HEK293 (cell line): ENCODE results near the gene SERF2.

Experiments used
- CTCF ChIA-PET: fragments of 350-600 bp; formaldehyde crosslinking; extraction: SDS; loops from one replicate; lab custom pipeline; 2021; ENCODE audit warnings: antibody characterized with exemption; lab: Yijun Ruan, JAX
- POLR2A ChIA-PET: fragments of 300-600 bp; formaldehyde crosslinking; extraction: SDS; loops from one replicate; lab custom pipeline; 2020; ENCODE audit warnings: antibody characterized with exemption, inconsistent platforms; lab: Yijun Ruan, JAX
- H3K27ac ChIP-seq: fragments of 200-500 bp; sonication (Bioruptor generic); 2 replicates; pipeline ENCODE4 v1.5.1; 2014; ENCODE audit warnings: low read depth, low read length, control low read depth, inconsistent platforms; ENCODE audit errors: extremely low read depth
- H3K36me3 ChIP-seq, 2 experiments: fragments of 200-500 bp in 1 of 2; sonication (Bioruptor generic) in 1 of 2; 1 replicate in 1 of 2; 2 replicates in 1 of 2; pipeline ENCODE4 v1.5.1; 2014 to 2017; ENCODE audit warnings: inconsistent platforms in 2 of 2, low read length in 2 of 2; ENCODE audit not compliant: control insufficient read depth in 2 of 2, insufficient read depth in 1 of 2
- H3K4me1 ChIP-seq: fragments of 200-500 bp; sonication (Bioruptor generic); 2 replicates; pipeline ENCODE4 v1.5.1; 2014; ENCODE audit warnings: mild to moderate bottlenecking, low read length, inconsistent platforms; ENCODE audit not compliant: control insufficient read depth, insufficient read depth
- H3K4me3 ChIP-seq: 2 replicates; pipeline ENCODE4 v1.5.1; 2011; ENCODE audit warnings: low read depth, mild to moderate bottlenecking, control low read depth, low read length, moderate library complexity
- H3K9me3 ChIP-seq: fragments of 200-500 bp; sonication (Bioruptor generic); 2 replicates; pipeline ENCODE4 v1.5.1; 2014; ENCODE audit warnings: low read depth, low read length, inconsistent platforms; ENCODE audit not compliant: control insufficient read depth, insufficient read depth
- GLI2 ChIP-seq: fragments of 450-650 bp; formaldehyde crosslinking; IDR thresholded peaks from 2 replicates; pipeline ENCODE4; 2017; ENCODE audit warnings: missing biosample characterization, missing genetic modification characterization, low read depth, borderline replicate concordance
- KLF10 ChIP-seq: fragments of 450-650 bp; IDR thresholded peaks from 2 replicates; pipeline ENCODE4 v1.5.1; 2018; ENCODE audit warnings: missing biosample characterization, mild to moderate bottlenecking, missing genetic modification characterization
- KLF9 ChIP-seq: fragments of 450-650 bp; formaldehyde crosslinking; IDR thresholded peaks from 2 replicates; pipeline ENCODE4 v1.5.1; 2016; ENCODE audit warnings: missing biosample characterization, missing genetic modification characterization, low read depth
- PRDM1 ChIP-seq: fragments of 450-650 bp; formaldehyde crosslinking; IDR thresholded peaks from 2 replicates; pipeline ENCODE4; 2016; ENCODE audit warnings: missing biosample characterization, missing genetic modification characterization
- SCRT1 ChIP-seq: fragments of 450-650 bp; formaldehyde crosslinking; IDR thresholded peaks from 2 replicates; pipeline ENCODE4 v1.5.1; 2016; ENCODE audit warnings: missing biosample characterization, missing genetic modification characterization, borderline replicate concordance
- SCRT2 ChIP-seq: fragments of 450-650 bp; formaldehyde crosslinking; IDR thresholded peaks from 2 replicates; pipeline ENCODE4 v1.5.1; 2016; ENCODE audit warnings: missing biosample characterization, missing genetic modification characterization
- SETDB1 ChIP-seq: IDR thresholded peaks from one replicate; pipeline ENCODE4 v1.6.1; 2017; ENCODE audit warnings: mild to moderate bottlenecking, low read length, moderate library complexity, mixed read lengths; ENCODE audit not compliant: insufficient read length
- SP3 ChIP-seq: fragments of 450-650 bp; formaldehyde crosslinking; IDR thresholded peaks from 2 replicates; pipeline ENCODE4 v1.5.1; 2016; ENCODE audit warnings: missing biosample characterization, missing genetic modification characterization
- TRIM28 ChIP-seq: IDR thresholded peaks from 2 replicates; pipeline ENCODE4 v1.6.1; 2011; ENCODE audit warnings: low read length, control low read depth, borderline replicate concordance
- ZBTB20 ChIP-seq: fragments of 450-650 bp; formaldehyde crosslinking; IDR thresholded peaks from 2 replicates; pipeline ENCODE4 v1.5.1; 2016; ENCODE audit warnings: missing biosample characterization, missing genetic modification characterization
- ZBTB48 ChIP-seq: fragments of 450-650 bp; formaldehyde crosslinking; IDR thresholded peaks from 2 replicates; pipeline ENCODE4 v1.5.1; 2016; ENCODE audit warnings: missing biosample characterization, missing genetic modification characterization
- ZEB2 ChIP-seq: fragments of 450-650 bp; formaldehyde crosslinking; IDR thresholded peaks from 2 replicates; pipeline ENCODE4 v1.5.1; 2016; ENCODE audit warnings: missing biosample characterization, missing genetic modification characterization
- ZFP69B ChIP-seq: fragments of 450-650 bp; formaldehyde crosslinking; IDR thresholded peaks from 2 replicates; pipeline ENCODE4 v1.5.1; 2016; ENCODE audit warnings: missing biosample characterization, missing genetic modification characterization
- ZNF132 ChIP-seq: fragments of 450-650 bp; formaldehyde crosslinking; IDR thresholded peaks from 2 replicates; pipeline ENCODE4 v1.5.1; 2017; ENCODE audit warnings: missing biosample characterization, missing genetic modification characterization, borderline replicate concordance
- ZNF214 ChIP-seq: fragments of 450-650 bp; formaldehyde crosslinking; IDR thresholded peaks from 2 replicates; pipeline ENCODE4 v1.5.1; 2017; ENCODE audit warnings: missing biosample characterization, mild to moderate bottlenecking, missing genetic modification characterization, borderline replicate concordance
- ZNF24 ChIP-seq: fragments of 450-650 bp; formaldehyde crosslinking; IDR thresholded peaks from 2 replicates; pipeline ENCODE4 v1.5.1; 2016; ENCODE audit warnings: missing biosample characterization, missing genetic modification characterization
- ZNF324 ChIP-seq: fragments of 450-650 bp; formaldehyde crosslinking; IDR thresholded peaks from 2 replicates; pipeline ENCODE4 v1.5.1; 2016; ENCODE audit warnings: missing biosample characterization, missing genetic modification characterization
- ZNF335 ChIP-seq: fragments of 450-650 bp; formaldehyde crosslinking; conservative IDR thresholded peaks from 2 replicates; pipeline ENCODE4 v1.5.1; 2016; ENCODE audit warnings: missing biosample characterization, missing genetic modification characterization
- ZNF341 ChIP-seq: fragments of 450-650 bp; formaldehyde crosslinking; IDR thresholded peaks from 2 replicates; pipeline ENCODE4; 2016; ENCODE audit warnings: low read depth, missing biosample characterization, missing genetic modification characterization
- ZNF366 ChIP-seq: fragments of 450-650 bp; formaldehyde crosslinking; conservative IDR thresholded peaks from 2 replicates; pipeline ENCODE4 v1.5.1; 2016; ENCODE audit warnings: missing biosample characterization, missing genetic modification characterization
- ZNF394 ChIP-seq: fragments of 450-650 bp; formaldehyde crosslinking; IDR thresholded peaks from 2 replicates; pipeline ENCODE4 v1.5.1; 2016; ENCODE audit warnings: missing biosample characterization, missing genetic modification characterization, mild to moderate bottlenecking, moderate library complexity, borderline replicate concordance
- ZNF433 ChIP-seq: fragments of 450-650 bp; formaldehyde crosslinking; IDR thresholded peaks from 2 replicates; pipeline ENCODE4 v1.5.1; 2016; ENCODE audit warnings: missing biosample characterization, missing genetic modification characterization, low read depth
- ZNF48 ChIP-seq: fragments of 450-650 bp; formaldehyde crosslinking; IDR thresholded peaks from 2 replicates; pipeline ENCODE4 v1.5.1; 2016; ENCODE audit warnings: missing biosample characterization, missing genetic modification characterization
- ZNF521 ChIP-seq: fragments of 450-650 bp; formaldehyde crosslinking; IDR thresholded peaks from 2 replicates; pipeline ENCODE4 v1.5.1; 2017; ENCODE audit warnings: missing biosample characterization, mild to moderate bottlenecking, missing genetic modification characterization
- ZNF600 ChIP-seq: fragments of 450-650 bp; formaldehyde crosslinking; IDR thresholded peaks from 2 replicates; pipeline ENCODE4 v1.5.1; 2016; ENCODE audit warnings: missing biosample characterization, missing genetic modification characterization
- ZNF621 ChIP-seq: fragments of 450-650 bp; formaldehyde crosslinking; IDR thresholded peaks from 2 replicates; pipeline ENCODE4 v1.5.1; 2017; ENCODE audit warnings: missing biosample characterization, missing genetic modification characterization
- ZNF707 ChIP-seq: fragments of 450-650 bp; formaldehyde crosslinking; IDR thresholded peaks from 2 replicates; pipeline ENCODE4 v1.5.1; 2016; ENCODE audit warnings: missing biosample characterization, missing genetic modification characterization
- ZNF76 ChIP-seq: fragments of 450-650 bp; formaldehyde crosslinking; IDR thresholded peaks from 2 replicates; pipeline ENCODE4; 2016; ENCODE audit warnings: low read depth, missing biosample characterization, missing genetic modification characterization, borderline replicate concordance
- ZXDB ChIP-seq: fragments of 450-650 bp; formaldehyde crosslinking; IDR thresholded peaks from 2 replicates; pipeline ENCODE4 v1.5.1; 2016; ENCODE audit warnings: missing biosample characterization, missing genetic modification characterization
- TF ChIP-seq, protein P1 (sequence below): fragments of 450-650 bp; formaldehyde crosslinking; IDR thresholded peaks from 2 replicates; pipeline ENCODE4 v1.5.0; 2017; ENCODE audit warnings: missing biosample characterization, missing genetic modification characterization, borderline replicate concordance
- TF ChIP-seq, protein P2 (sequence below): fragments of 450-650 bp; formaldehyde crosslinking; IDR thresholded peaks from 2 replicates; pipeline ENCODE4 v1.5.1; 2016; ENCODE audit warnings: missing biosample characterization, missing genetic modification characterization
- TF ChIP-seq, protein P3 (sequence below): fragments of 450-650 bp; formaldehyde crosslinking; IDR thresholded peaks from 2 replicates; pipeline ENCODE4 v1.5.1; 2016; ENCODE audit warnings: missing biosample characterization, missing genetic modification characterization

SERF2 gene

DNA sequence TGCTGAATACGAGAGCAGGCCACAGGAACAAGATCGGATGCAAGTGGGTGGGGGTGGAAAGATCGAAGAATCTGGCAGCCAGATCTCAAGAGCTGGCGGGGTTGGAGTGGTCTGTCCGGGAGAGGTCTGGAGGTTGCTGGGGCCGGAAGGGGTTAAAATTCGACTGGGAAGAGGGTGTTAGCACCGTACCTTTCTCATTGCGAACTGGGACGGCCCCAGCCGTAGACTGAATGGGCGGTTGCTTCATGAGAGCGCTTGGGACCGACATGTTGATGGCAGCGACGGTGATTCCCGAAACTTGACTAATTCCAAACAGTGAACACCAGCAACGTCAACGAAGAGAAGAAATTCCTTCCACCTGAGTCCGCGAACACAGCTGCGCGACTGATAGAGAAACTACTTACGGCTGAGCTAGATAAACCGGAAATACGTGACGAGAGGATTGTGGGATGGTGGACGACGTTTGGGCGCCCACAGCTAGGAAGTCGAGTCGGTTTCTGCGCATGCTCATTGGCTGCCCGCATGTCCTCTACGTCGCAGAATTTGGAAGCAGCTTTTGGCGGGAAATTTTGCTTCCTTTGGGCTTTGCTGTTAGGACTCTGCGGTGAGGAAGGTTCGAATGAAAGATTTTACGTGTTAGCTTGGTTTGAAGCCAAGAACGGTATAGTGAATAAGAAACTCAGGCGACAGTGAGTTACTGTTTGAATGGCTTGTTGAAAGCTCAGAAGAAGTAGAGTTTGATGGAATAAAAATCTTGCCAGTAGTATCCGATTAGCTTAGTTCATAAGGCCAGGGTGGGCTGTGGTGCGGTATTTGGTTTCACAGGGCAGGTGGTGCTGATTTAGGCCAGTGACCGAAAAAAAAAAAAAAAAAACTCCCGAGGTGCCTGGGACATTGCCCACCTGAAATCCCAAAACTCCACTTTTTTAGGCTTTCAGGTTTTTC is 32.5 kb downstream of the SERF2 start, which contains the start of gene MFAP1:
Gene MFAP1 (minus strand): TSS at position 389 of the 945 bp plus-strand sequence. CDS start 121 bp downstream, at position 268.
- CTCF ChIA-PET, result interaction anchor here (1.2 kb wide), 1 partner anchor 22 kb away, joined by 3 read pairs; no protein-coding TSS in a partner anchor
- no peak for TF ChIP-seq ZNF48 (tag by site-specific recombination)
- 0 out of 2 replicates have a peak, but pooled peaks have one; percentile 61 for TF ChIP-seq ZEB2
- TF ChIP-seq SETDB1, result peak; percentile 26
- TF ChIP-seq, protein P1, sequence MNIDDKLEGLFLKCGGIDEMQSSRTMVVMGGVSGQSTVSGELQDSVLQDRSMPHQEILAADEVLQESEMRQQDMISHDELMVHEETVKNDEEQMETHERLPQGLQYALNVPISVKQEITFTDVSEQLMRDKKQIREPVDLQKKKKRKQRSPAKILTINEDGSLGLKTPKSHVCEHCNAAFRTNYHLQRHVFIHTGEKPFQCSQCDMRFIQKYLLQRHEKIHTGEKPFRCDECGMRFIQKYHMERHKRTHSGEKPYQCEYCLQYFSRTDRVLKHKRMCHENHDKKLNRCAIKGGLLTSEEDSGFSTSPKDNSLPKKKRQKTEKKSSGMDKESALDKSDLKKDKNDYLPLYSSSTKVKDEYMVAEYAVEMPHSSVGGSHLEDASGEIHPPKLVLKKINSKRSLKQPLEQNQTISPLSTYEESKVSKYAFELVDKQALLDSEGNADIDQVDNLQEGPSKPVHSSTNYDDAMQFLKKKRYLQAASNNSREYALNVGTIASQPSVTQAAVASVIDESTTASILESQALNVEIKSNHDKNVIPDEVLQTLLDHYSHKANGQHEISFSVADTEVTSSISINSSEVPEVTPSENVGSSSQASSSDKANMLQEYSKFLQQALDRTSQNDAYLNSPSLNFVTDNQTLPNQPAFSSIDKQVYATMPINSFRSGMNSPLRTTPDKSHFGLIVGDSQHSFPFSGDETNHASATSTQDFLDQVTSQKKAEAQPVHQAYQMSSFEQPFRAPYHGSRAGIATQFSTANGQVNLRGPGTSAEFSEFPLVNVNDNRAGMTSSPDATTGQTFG (tag by site-specific recombination), result no peak
- TF ChIP-seq SCRT2 (tag by site-specific recombination), result no peak
- peak; percentile 28; the same call in 1 of the 2 replicates for TF ChIP-seq SP3 (tag by site-specific recombination)
- peak; percentile 54; the same call in 1 of the 2 replicates for TF ChIP-seq ZNF24 (tag by site-specific recombination)
- no peak for TF ChIP-seq KLF9 (tag by site-specific recombination)
- no peak for TF ChIP-seq ZNF433
- TF ChIP-seq ZBTB20 (tag by site-specific recombination), result 0 out of 2 replicates have a peak, but pooled peaks have one; percentile 18
- peak; percentile 18; the same call in 1 of the 2 replicates for TF ChIP-seq TRIM28
- TF ChIP-seq ZNF600 (tag by site-specific recombination), result peak; percentile 10; the same call in 1 of the 2 replicates
- no peak for TF ChIP-seq SCRT1 (tag by site-specific recombination)
- TF ChIP-seq ZNF214 (tag by site-specific recombination), result no peak
- peak; percentile 20; the same call in 1 of the 2 replicates for TF ChIP-seq ZNF394 (tag by site-specific recombination)
- peak; percentile 54; the same call in 1 of the 2 replicates for TF ChIP-seq ZNF366
- TF ChIP-seq, protein P2, sequence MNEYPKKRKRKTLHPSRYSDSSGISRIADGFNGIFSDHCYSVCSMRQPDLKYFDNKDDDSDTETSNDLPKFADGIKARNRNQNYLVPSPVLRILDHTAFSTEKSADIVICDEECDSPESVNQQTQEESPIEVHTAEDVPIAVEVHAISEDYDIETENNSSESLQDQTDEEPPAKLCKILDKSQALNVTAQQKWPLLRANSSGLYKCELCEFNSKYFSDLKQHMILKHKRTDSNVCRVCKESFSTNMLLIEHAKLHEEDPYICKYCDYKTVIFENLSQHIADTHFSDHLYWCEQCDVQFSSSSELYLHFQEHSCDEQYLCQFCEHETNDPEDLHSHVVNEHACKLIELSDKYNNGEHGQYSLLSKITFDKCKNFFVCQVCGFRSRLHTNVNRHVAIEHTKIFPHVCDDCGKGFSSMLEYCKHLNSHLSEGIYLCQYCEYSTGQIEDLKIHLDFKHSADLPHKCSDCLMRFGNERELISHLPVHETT (tag by site-specific recombination), result 0 out of 2 replicates have a peak, but pooled peaks have one; percentile 42
- no peak for TF ChIP-seq PRDM1 (tag by site-specific recombination)
- TF ChIP-seq ZNF621 (tag by site-specific recombination), result no peak
- TF ChIP-seq ZNF521 (tag by site-specific recombination), result no peak
- TF ChIP-seq KLF10 (tag by site-specific recombination), result no peak
- TF ChIP-seq ZBTB48 (tag by site-specific recombination), result no peak
- peak; percentile 91 for TF ChIP-seq ZNF76 (tag by site-specific recombination)
- TF ChIP-seq, protein P3, sequence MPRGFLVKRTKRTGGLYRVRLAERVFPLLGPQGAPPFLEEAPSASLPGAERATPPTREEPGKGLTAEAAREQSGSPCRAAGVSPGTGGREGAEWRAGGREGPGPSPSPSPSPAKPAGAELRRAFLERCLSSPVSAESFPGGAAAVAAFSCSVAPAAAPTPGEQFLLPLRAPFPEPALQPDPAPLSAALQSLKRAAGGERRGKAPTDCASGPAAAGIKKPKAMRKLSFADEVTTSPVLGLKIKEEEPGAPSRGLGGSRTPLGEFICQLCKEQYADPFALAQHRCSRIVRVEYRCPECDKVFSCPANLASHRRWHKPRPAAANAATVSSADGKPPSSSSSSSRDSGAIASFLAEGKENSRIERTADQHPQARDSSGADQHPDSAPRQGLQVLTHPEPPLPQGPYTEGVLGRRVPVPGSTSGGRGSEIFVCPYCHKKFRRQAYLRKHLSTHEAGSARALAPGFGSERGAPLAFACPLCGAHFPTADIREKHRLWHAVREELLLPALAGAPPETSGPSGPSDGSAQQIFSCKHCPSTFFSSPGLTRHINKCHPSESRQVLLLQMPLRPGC (tag by site-specific recombination), result 0 out of 2 replicates have a peak, but pooled peaks have one; percentile 33
- TF ChIP-seq ZNF132 (tag by site-specific recombination), result no peak
- 0 out of 2 replicates have a peak, but pooled peaks have one; percentile 12 for TF ChIP-seq ZNF324 (tag by site-specific recombination)
- no peak for TF ChIP-seq ZNF341 (tag by site-specific recombination)
- peak; percentile 89 for TF ChIP-seq ZNF335 (tag by site-specific recombination)
- TF ChIP-seq ZNF707 (tag by site-specific recombination), result peak; percentile 65; the same call in 1 of the 2 replicates
- no peak for TF ChIP-seq GLI2 (tag by site-specific recombination)
- TF ChIP-seq ZXDB (tag by site-specific recombination), result peak; percentile 64
- TF ChIP-seq ZFP69B (tag by site-specific recombination), result 0 out of 2 replicates have a peak, but pooled peaks have one; percentile 49

More for the DNA sequence above, 32.5 kb downstream of the SERF2 start, which contains the start of gene MFAP1:
- 0 out of 2 replicates have a peak, but pooled peaks cover 4% of the 10 kb centered on the region for H3K4me1 ChIP-seq
- H3K9me3 ChIP-seq, result no peaks in the 10 kb centered on the region
- H3K27ac ChIP-seq, result peak within 1 kb of the TSS; percentile 78
- POLR2A ChIA-PET, result interaction anchor here (0.5 to 2.0 kb wide), 11 partner anchors 13 to 602 kb away, joined by 3 to 12 read pairs (median 3); partner anchors contain the start of genes CTDSPL2, ELL3, HYPK and SERF2
- peak within 1 kb of the TSS; percentile 74 for H3K4me3 ChIP-seq
- H3K36me3 ChIP-seq, result peaks cover 9 to 25% of the 10 kb centered on the region in 2 experiments; a peak in 2 of 3 replicates
